Measurements from ENCODE around the gene MTMR4. TPM values are rescaled to one million over a fixed set of nuclear protein-coding genes. Genes with fewer than 3 reads are reported as not detected.

Gene MTMR4
- total RNA-seq, 3 donors from 2014 or later, result 35.7 to 53.6 (median 42.7) TPM

DNA sequence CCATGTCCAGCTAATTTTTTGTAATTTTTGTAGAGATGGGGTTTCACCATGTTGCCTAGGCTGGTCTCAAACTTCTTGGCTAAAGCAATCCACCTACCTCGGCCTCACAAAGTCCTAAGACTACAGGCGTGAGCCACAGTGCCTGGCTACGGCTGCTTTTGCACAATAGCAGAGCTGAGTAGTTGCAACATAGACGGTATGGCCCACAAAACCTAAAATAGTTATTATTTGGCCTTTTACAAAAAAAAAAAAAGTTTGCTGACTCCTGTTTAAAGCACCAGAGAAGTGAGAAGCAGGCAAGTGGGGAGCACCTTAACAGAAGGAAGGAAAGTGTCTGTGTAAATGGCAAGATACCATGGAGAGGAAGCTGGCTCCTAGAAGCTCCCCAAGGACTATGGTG, 20.9 kb downstream of the MTMR4 start:
- Histone ChIP-seq H3K36me3 (peaks cover 13% of the 10 kb centered on the region), H3K27ac (no peak overlapping the region), H3K4me1 (no peaks in the 10 kb centered on the region), H3K27me3 (no peaks in the 10 kb centered on the region), H3K4me3 (no peak overlapping the region), H3K9me3 (no peaks in the 10 kb centered on the region)
- intact Hi-C loops (cut with DNase I; ENCODE audit: low total_unique reads), result no loop called here
- DNase-seq (ENCODE audit: low spot score in 2 of 2), result no peak
- TF ChIP-seq, protein P1, sequence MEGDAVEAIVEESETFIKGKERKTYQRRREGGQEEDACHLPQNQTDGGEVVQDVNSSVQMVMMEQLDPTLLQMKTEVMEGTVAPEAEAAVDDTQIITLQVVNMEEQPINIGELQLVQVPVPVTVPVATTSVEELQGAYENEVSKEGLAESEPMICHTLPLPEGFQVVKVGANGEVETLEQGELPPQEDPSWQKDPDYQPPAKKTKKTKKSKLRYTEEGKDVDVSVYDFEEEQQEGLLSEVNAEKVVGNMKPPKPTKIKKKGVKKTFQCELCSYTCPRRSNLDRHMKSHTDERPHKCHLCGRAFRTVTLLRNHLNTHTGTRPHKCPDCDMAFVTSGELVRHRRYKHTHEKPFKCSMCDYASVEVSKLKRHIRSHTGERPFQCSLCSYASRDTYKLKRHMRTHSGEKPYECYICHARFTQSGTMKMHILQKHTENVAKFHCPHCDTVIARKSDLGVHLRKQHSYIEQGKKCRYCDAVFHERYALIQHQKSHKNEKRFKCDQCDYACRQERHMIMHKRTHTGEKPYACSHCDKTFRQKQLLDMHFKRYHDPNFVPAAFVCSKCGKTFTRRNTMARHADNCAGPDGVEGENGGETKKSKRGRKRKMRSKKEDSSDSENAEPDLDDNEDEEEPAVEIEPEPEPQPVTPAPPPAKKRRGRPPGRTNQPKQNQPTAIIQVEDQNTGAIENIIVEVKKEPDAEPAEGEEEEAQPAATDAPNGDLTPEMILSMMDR (IDR thresholded peaks at IDR 0.05), result no peak
- TF ChIP-seq POLR2A (IDR thresholded peaks at IDR 0.05) (no peak), POLR2AphosphoS5 (IDR thresholded peaks at IDR 0.05) (no peak)

DNA sequence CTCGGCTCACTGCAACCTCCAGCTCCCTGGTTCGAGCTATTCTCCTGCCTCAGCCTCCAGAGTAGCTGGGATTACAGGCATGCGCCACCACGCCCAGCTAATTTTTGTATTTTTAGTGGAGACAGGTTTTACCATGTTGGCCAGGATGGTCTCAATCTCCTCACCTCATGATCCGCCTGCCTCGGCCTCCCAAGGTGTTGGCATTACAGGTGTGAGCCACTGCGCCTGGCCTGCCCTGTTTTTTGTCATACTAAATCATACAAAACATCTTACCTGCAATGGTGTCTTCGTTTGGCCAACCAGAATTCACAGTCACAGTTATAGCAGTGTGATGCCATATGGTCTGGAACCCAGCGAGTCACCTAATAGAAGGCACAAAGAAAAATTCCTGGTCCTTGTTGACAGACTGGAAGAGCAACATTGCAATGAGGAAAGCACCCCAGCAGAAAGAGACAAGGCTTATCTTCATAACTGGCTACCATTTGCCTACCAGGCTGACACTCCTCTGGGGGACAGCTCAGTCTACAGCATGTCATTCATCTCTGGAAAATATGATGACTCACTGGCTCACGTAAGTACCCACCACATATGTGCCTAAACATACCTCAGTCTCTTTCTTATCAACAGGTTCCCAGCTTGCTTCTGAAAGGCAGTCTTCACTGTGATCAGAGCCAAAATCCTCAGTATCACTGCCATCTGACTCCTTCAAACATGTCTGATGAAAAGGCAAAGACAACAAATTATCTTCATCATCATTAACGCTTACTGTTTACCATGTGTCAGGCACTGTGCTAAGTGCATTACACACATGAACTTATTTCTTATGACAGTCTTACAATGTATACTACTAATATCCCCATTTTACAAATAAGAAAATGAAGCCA, 22.0 kb downstream of the MTMR4 start:
- Histone ChIP-seq H3K27me3 (no peaks in the 10 kb centered on the region), H3K9me3 (no peaks in the 10 kb centered on the region), H3K36me3 (peaks cover 13% of the 10 kb centered on the region), H3K4me3 (no peak overlapping the region), H3K27ac (no peak overlapping the region), H3K4me1 (no peaks in the 10 kb centered on the region)
- intact Hi-C loops (cut with DNase I; ENCODE audit: low total_unique reads), result no loop called here
- no peak for DNase-seq (ENCODE audit: low spot score in 2 of 2)
- TF ChIP-seq, protein P1 (IDR thresholded peaks at IDR 0.05), result no peak
- TF ChIP-seq POLR2AphosphoS5 (IDR thresholded peaks at IDR 0.05) (no peak), POLR2A (IDR thresholded peaks at IDR 0.05) (no peak)

DNA sequence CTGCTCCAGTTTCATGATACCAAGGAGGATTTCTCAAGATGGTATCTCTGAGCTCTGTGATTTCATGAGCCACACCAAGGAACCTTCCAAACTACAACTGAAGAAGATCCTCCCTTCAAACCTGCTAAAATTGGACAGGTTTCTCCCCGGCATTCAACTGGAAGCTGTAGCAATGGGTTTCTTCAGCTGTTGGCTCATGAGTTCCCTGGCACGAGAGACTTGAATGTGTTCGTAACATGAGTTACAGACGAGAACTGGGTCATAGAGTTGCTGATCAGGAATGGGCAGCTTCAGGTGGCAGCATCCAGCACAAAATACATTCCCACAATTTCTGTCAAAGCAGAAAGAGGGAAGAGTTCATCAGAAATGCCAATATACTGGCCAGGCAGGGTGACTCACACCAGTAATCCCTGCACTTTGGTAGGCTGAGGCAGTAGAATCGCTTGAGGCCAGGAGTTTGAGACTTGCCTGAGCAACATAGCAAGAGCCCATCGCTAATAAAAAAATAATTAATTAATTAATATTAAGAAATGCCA, 22.9 kb downstream of the MTMR4 start:
- no peak for DNase-seq (ENCODE audit: low spot score in 2 of 2)
- Histone ChIP-seq H3K36me3 (peaks cover 13% of the 10 kb centered on the region), H3K27ac (no peak overlapping the region), H3K9me3 (no peaks in the 10 kb centered on the region), H3K4me1 (no peaks in the 10 kb centered on the region), H3K4me3 (no peak overlapping the region), H3K27me3 (no peaks in the 10 kb centered on the region)
- intact Hi-C loops (cut with DNase I; ENCODE audit: low total_unique reads), result no loop called here
- no peak for TF ChIP-seq POLR2A (IDR thresholded peaks at IDR 0.05)
- TF ChIP-seq, protein P1 (IDR thresholded peaks at IDR 0.05), result no peak
- TF ChIP-seq POLR2AphosphoS5 (IDR thresholded peaks at IDR 0.05), result no peak

DNA sequence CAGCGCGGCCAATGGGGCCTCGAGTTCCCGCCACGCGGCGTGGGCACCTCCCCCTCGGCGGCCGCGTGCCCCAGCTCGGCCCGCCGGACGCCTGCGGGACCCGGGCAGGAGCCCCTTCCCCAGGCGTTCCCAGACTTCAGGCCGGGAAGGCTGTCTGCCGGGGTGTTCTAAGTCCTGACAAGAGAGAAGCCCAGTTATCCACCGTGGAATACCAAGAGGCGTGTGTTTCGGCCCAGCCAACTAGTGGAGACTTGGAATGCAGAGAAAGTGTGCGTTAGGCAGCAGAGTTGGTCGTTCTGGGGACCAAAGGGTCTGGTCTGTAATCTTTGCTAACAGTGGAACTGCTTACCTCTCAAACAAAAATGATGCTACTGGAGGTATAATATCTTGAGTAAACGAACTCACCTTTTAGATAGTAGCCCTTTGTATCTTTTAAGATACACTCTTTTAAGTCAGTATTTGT, 26.0 kb downstream of the MTMR4 start:
- Histone ChIP-seq H3K9me3 (no peaks in the 10 kb centered on the region), H3K27me3 (no peaks in the 10 kb centered on the region), H3K4me1 (no peaks in the 10 kb centered on the region), H3K4me3 (no peak overlapping the region), H3K27ac (no peak overlapping the region), H3K36me3 (peaks cover 13% of the 10 kb centered on the region)
- intact Hi-C loops (cut with DNase I; ENCODE audit: low total_unique reads), result no loop called here
- TF ChIP-seq POLR2AphosphoS5 (IDR thresholded peaks at IDR 0.05) (no peak), POLR2A (IDR thresholded peaks at IDR 0.05) (no peak)
- TF ChIP-seq, protein P1 (IDR thresholded peaks at IDR 0.05), result no peak
- no peak for DNase-seq (ENCODE audit: low spot score in 2 of 2)

Measured in breast epithelium (tissue), 4 donors.